ENCODE measurements around the gene OAT.

OAT gene

DNA sequence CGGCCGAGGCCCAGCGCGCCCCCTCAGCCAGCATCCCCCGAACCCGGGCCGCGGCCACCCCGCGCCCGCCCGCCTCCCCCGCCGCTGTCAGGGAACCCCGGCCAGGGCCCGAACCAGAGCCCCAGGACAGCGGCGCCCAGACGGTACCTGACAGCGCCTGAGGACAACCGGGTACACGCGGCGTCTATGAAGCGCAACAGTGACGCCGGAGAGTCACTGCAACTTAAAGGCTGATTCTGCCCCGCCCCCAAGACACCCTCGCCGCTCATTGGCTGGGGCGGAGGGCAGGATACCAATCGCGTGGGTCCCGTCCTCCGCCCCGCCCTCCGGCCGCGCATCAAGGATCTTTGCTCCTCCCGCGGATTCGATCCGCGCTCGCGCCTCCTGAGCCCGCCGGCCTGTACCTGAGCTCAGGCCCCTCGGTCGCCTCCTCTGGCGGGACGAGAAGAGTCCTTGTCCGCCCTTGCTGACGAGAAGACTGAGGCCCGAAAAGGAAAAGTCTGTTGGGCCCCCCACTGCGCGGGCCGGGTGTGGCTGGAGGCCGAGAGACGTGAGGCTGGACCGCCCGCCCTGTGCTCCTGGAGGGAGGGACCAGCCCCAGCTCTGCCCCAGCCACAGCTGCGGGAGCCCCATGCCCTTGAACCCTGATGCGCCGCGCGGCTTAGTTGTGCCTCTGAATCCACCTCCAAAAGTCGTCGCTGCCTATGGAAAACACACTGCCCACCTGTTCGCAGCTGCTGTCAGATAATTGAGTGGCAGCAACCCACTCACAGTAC, at the start of gene OAT:
Gene OAT, minus strand, starts transcription at position 198 of the 776 bp plus-strand sequence. CDS start 6,752 bp downstream, outside the sequence.
- peak; percentile 93 to 96 for DNase-seq

DNA sequence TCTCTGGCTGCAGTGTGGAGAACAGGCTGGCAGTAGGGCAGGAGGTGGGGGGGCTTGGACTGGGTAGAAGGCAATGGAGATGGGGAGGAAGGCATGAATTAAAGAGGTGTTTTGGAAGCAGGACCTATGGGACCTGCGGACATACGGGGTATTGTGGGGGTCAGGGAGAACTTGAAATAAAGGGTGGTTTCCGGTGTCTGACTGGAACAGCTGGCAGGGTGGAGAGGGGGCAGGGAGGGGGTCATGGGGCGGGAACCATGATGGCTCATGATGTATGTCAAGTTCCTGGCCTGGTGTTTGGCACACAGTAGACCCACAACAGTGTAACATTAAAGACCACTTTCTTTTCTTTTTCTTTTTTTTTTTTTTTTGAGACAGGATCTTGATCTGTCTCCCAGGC, 48.4 kb upstream of the OAT start:
- no peak for DNase-seq

DNA sequence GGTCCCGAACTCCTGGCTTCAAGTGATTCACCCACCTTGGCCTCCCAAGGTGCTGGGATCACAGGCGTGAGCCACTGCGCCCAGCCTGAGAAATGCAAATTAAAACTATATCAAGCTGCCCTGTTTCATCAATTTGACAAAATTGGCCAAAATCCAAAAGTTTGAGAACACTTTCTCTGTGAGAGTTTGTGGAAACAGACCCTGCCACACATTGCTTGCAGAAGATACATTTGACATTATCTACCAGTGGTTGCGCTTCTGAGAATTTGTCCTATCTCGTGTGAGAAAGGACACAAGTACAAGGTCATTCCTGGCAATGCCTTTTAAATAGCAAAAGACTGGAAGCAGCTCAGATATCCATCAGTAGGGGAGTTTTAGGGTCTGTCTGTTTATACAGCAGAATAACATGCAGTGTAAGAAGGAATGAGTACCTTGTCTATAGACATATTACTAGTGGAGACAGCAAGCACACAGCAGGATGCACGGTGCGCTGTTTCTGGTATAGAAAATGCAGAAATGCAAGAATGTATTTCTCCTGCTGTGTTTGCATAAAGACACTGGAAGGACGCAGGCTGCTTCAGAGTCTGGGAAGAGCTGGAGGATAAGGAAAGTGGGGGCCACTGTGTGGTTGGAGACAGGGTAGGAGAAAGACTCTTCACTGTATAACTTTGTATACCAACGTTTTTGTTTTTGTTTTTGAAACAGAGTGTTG, 47.2 kb upstream of the OAT start:
- no peak for DNase-seq

DNA sequence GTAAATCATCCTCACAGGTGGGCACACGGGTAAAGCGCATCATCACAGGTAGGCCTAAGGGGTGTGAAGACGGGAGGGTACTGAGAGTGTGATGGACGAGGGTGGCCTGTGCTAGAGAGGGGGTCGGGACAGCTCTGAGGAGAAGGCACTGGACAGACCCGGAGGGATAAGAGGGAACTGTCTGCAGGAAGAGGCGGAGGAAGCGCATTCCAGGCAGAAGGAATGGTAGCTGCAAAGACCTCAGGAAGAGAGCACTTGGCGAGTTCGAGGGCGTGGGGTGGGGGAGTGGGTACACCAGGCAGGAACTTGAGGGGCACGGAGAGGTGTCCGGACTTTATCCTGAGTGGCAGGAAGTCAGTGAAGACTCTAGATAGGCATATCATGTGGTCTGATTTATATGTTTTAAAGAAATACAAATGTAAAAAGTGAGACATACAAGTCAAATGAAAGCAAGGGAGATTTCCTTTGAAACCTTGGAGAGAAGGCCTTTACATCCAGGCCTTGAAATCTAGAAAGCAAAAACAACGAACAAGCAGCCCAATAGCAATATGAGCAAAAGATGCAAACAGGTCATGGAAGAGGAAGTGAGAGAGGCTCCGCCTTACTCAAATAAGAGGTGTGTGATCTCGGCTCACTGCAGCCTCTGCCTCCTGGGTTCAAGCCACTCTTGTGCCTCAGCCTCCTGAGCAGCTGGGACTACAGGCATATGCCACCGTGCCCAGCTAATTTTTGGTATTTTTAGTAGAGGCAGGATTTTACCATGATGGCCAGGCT, 46.5 kb upstream of the OAT start:
- no peak for DNase-seq

DNA sequence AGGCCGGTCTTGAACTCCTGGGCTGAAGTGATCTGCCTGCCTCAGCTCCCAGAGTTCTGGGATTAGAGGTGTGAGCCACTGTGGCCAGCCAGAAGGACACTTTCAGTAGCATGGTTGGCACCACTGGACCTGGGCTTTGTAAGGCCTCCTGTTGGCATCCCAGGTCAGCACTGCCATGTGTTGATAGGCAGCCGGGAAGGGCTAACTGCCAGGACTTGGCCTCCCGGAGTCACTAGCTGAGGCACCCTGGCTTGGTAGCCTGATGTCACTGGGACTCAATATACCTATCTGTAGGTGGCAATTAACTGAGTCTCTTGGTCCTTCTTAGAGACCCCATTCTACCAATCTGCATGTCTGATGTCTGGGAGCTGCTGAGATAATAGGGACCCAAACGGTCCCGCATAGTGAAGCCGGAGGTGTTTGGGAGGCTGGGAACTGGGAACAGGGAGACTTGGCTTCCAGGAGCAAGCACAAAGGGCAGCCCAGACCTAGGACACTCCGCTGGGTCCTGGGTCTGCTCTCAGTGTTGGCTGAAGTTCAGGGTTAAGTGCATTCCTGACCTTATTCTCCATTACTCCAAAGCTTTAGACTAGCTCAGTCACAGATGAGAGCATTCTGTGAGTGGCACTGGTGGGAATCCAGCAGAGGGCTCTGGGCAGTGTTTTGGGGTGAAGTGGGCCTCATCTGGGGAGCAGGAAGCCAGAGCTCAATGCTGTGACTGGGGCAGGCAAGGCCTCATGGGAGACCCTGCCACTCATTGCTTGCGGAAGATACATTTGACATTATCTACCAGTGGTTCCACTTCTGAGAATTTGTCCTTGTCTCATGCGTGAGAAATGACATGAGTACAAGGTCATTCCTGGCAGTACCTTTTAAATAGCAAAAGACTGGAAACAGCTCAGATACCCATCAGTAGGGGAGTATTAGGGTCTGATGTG, 45.6 kb upstream of the OAT start:
- DNase-seq: no peak

DNA sequence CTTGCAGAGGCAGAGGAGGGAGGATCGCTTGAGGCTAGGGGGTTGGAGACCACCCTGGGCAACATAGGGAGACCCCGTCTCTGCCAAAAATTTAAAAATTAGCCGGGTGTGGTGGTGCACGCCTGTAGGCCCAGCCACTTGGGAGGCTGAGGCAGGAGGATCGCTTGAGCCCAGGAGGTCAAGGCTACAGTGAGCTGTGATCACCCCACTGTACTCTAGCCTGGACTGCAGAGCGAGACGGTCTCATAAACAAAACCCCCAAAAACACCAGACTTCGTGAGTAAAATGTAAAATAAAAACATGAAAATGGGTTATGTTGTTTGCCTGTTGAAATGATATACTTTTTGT, 43.6 kb upstream of the OAT start:
- DNase-seq: no peak

DNA sequence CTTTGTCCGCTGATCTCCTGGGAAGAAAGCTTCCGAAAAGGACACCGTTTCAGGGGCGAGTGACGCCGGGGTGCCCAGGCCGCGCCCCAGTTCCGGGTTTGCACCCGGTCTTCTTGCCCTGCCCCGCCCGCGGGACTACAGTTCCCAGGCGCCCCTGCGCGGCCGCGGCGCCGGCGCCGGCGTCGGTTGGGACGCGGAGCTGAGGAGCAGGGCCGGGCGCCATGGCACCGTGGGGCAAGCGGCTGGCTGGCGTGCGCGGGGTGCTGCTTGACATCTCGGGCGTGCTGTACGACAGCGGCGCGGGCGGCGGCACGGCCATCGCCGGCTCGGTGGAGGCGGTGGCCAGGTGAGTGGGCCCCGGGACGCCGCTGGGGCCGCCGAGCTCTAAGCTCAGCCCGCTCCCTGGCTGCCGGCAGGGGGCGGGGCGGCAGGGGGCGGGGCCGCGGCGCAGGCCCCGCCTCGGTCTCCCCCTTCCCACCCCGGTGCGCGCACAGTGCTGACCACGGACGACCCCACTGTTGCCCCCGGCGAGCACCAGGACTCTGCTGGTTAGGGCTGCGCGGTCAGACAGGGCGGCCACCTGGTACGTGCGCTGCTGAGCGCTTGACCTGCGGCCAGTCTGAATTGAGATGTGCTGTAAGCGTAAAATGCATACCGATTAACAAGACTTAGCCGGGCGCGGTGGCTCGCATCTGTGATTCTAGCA, 43.1 kb upstream of the OAT start, which contains the start of gene LHPP:
Gene LHPP, plus strand, starts transcription at position 182 of the 706 bp plus-strand sequence. Its CDS starts 40 bp downstream, at position 222.
- DNase-seq: peak; percentile 84 to 88

DNA sequence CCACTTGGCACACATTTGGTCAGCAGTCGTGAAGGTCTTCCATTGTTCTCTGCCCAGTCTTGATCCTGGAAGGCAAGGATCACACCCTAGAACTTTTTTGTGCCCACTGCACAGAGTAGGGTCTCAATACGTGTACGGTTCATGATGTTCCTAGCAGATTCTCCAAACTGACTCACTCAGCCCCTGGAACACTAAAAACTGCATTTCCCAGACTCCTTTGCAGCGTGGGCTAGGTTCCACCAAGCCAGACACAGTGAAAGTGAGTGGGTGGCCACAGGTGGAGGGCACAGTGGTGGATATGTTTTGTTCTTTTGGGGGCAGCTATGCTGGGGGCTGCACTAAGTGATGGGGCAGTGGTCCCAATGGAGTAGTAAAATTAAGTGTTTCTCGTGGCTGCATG, 41.4 kb upstream of the OAT start:
- no peak for DNase-seq

DNA sequence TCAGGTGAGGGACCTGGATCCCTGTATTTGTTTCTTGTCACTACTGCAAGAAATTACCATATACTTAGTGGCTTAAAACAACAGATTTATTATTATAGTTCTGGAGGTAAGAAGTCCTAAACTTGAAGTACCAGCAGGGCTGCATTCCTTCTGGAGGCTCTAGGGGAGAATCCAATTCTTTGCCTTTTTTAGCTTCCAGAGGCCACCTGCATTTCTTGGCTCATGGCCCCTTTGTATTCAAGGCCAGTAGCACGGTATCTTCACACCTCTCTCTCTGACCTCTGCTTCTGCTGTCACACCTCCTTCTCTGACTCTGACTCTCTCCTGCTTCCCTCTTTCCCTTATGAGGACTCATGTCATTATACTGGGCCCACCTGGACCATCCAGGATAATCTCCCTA, 40.7 kb upstream of the OAT start:
- DNase-seq: no peak

DNA sequence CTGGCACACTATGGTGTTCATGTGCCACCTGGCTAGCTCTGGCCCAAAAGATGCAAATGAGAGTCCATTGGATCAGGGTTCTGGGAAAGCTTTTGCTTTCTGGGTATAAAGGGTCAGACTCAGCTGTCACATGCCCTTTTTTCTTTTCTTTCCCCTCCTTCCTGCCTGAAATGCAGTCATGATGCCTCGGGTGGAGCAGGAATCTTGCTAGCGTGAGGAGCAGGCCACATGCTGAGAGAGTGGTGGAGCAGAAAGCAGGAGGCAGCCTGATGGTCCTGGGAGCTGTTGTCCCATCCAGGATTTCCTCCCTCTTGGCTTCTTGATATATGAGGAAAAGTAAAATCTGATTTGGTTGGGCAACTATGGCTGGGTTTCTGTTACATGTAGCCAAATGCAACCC, 40.2 kb upstream of the OAT start:
- DNase-seq: no peak

DNA sequence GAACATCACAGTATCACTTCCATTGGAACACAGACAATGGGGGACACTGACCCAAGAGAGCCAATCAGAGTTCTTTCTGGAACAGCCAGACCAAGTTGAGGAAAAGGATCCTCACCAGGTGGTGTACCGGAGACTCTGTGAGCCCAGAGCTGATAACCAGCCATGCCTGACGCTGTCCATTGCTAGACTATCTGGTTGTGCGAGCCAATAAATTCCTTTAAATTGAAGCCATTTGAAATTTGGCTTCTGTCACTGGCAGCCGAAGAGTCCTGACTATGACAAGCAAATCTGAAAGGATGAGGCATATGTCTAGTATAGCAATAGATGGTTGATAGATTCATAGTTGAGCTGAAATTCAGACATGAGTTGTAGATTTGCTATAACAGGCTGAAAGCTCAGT, 39.8 kb upstream of the OAT start:
- no peak for DNase-seq

DNA sequence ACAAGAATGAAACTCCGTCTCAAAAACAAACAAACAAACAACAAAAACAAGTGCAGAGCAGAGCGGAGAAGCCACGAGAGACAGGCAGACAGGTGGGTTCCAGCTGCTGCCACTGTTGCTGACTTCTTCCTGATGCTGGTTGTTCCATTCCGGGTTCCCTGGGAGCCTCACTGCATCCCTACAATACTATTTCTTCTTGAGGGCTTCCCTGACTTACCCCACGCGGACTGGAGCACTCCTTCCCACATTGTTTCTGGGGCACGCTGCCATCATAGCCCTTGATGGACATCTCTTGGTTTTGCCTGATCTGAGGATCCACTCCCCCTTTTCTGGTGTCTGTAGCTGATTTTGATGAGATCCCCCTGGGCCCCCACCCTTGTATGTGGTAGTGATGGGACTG, 36.7 kb upstream of the OAT start:
- DNase-seq: no peak

DNA sequence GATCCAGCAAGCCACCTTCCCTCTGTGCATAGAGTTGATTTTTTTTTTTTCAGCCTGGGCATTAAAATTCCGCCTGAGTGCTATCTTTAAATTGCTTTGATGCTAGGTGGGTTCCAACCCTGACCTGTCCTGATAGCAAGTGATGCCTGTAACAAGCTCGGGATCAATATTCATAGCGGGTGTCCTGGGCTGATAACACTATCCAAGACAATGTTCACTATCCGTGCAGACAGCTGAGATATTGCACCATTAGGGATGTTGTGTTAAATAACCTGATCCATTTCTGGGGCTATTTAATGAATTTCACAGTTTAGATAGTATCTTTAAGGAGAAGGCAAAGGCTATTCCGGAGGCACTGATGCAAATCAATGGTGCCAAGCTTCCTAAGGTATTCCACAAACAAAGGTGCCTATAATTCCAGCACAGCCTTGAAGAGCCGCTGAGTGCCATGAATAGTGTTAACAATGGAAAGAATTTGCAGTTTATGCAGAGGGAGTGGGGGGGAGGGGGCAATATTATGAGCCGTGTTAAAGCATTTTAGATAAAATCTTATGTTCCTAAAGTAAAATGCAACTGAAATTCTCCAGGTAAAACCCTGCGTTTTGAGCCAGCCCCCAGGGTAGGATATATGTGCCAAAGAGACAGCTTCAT, 35.4 kb upstream of the OAT start:
- no peak for DNase-seq

DNA sequence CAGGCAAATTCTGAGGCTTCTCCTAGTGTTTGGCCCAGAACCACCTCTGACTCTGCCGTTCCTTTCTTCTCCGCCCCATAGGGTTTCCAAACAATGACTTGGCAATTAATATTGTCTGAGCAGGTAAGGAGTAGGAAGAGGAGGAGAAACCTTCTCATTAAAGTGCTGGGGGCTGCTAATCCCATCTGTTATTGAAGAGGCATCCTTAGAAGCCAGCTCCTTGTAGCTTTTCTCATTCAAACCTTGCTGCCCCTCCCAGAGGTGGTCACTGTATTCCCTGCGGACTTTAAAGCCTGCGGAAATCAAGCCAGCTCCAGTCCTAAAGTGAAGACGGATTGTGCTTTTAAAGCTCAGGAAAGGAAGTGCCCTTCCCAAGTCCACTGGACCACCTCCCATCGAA, 32.6 kb upstream of the OAT start:
- no peak for DNase-seq

DNA sequence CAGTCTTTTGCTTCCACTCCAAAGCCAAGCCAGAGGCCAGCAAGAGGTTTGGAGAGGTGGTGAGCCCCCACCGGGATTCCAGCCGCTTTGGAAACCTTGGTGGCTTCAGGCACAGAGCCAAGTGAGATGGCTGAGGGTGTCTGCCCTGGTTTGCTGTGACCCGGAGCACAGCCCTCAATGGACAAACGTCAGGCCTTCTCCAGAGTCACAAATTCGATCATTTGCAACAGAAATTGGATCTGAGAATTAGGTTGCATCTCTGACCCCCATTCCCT, 32.0 kb upstream of the OAT start:
- DNase-seq: no peak

DNA sequence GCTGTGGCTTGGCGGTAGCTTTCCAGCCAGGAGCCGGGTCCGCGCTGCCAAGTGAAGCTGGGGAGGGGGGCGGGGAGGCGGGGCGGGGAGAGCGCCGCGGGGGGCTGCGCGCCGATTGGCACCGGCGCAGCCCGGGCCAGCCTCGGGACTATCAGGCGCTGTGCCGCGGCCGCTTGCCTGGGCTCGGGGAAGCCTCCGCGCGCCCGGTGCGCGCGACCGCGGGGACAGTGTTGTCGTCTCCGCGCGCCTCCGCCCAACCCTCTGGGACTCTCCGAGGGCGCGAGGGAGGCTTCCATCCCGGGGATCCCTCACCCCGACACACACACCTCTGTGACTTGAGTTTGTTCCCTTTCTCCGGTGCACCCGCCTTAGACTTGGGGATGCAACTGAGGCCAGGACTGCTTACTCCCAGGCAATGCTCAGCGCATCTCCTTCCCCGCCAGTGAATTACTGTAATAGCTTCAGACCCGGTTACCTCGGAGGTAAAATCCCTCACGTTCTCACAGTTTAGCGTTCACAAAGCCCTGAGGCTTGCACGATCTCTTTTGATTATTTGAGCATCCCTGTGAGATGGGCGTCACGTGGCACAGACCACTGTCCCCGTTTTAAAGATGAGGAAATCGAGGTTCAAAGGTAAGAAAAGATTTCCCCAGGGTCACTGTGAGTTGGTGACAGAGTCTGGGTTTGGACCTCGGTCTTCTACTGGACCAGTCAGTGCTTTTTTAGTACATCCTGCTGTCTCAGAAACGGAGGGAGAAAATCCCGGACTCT, 31.5 kb upstream of the OAT start, which contains the start of gene NKX1-2:
Gene NKX1-2, minus strand, starts transcription at position 24 of the 771 bp plus-strand sequence. CDS start 92 bp downstream, outside the sequence.
- DNase-seq: no peak

DNA sequence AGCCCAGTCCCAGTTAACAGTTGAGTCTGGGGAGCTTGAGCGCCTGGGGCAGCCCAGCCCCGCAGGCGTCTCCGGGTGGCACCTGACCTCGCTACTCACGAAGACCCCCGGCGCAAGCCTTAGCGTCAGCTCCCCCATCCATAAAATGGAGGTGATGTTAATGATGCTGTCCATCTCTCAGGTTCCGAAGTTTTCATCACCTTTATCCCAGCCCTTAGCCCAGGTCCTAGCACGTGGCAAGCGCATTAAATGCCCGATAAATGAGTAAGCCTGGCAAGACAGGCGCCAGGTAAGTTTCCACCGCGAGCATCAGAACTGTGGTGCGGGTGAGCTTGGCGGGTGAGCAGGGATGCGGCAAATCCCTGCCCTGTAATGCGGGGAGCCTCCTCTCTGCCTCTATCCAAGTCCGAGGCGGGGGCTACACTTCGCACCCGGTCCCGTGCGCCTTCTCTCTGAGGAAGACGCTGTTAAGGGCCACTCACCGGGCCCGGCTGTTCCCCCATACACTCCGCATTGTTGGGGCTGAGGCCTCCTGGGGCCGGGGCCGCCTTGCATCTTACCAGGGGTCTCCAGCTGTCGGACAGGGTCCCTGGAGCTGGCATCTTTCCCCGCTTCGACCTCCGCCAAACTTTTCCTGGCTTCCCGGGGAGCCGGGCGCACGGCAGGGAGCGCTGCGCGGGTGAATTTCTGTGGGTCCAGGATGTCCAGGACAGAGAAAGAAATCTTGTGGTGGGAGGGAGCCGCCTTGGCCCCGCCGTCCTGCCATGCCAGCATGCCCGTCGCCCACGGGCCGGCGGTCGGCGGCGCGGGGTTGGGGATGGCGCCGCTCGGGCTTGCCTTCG, 30.7 kb upstream of the OAT start:
- no peak for DNase-seq

DNA sequence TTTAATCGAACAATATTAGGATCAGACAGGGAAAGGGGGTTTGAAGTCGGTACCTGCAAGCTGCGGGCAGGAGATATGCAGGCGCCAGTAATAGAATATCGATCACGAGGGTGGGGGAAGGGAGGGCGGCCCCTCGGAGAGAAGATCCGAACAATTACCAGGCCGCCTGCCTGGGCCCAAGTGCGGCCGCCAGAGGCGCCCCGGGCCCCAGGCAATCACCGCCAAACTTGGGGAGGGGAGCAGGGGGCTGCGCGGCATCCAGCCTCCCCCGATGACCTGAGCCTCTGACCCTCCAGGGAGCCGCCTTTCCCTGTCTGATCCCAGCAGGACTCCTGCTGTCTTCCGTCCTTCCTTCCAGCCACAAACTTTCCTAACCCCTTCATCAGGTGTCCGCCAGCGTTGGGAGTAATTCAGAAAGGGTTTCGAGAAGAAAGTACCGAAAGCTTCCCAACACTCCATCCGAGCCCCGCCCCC, 30.0 kb upstream of the OAT start:
- DNase-seq: no peak

DNA sequence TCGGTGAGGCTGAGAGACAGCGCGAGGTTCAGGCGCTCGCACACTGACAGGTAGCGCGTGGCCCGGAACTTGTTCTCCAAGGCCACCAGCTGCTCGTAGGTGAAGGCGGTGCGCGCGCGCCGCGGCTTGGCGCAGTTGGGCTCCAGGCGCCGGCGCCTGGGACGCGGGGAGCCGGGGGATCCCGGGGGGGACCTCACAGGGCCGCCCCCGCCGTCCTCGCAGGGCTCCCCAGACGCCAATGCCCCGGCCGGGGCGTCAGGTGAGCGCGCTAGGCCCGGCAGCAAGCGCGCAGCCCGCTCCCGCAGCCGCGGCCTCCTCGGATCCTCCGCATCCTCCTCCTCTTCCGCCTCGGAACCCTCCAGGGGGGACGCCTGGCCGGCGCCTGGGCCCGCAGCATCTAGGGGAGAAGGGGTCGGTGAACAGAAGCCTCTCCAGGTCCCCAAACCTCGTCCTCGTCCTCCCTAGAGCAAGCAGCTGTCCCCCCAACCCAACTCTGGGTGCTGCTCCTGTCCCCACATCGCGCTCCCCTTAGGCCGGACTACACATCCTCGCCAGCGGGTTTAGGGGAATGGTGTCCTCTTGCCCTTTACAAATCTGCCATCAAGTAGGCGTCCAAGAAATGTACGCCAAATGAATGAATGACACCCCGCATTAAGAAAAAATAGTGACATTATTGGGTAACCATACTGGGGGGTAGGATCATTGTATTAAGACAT, 29.2 kb upstream of the OAT start:
- no peak for DNase-seq

Data from inflammatory macrophage treated with lipopolysaccharide for 1 hour (primary cell).